ENCODE results near the gene TNFSF12. TPM values are rescaled to one million over a fixed set of nuclear protein-coding genes. Genes with fewer than 3 reads are reported as not detected.

The TNFSF12 gene
- polyA plus RNA-seq, 3 donors, result 37.7 to 98.3 (median 50.2) TPM

DNA sequence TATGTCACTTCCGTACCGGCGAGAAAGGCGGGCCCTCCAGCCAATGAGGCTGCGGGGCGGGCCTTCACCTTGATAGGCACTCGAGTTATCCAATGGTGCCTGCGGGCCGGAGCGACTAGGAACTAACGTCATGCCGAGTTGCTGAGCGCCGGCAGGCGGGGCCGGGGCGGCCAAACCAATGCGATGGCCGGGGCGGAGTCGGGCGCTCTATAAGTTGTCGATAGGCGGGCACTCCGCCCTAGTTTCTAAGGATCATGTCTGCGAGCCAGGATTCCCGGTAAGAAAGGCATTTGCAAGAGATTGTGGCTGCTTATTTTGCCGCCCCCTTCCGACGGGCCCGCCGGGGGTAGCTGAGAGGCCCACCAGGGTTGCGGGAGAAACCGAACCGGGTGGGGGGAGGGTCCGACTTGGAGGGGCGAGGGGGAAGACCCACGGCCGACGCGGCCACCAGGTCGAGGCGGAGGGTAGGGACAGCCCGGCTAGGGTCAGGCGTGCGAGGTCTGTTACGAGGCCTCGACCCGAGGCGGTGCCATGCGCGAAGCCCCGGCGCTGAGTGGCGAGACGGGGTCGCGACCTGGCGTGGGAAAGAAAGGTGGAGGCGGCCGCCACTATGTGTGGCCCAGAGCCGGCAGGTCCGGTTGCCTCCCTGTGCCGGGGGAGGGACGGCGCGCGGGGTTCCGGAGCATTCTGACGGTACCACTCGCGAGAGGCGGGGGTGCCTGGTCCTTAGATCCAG is 23.9 kb downstream of the TNFSF12 start:
- Histone ChIP-seq H3K79me2 (ENCODE audit: insufficient read depth, low read length) (peaks cover 90% of the 10 kb centered on the region), H3K4me1 (ENCODE audit: control insufficient read depth in 1 of 2, insufficient read depth in 2 of 2, low read length in 2 of 2) (peaks cover 48 to 52% of the 10 kb centered on the region in 2 donors), H3K9ac (ENCODE audit: insufficient read depth, low read length, poor library complexity, severe bottlenecking) (peak overlapping the region; percentile 99), H3K36me3 (replicated peaks in 1 of 2; ENCODE audit: control insufficient read depth in 1 of 2, insufficient read depth in 2 of 2, low read length in 2 of 2) (peaks cover 63 to 76% of the 10 kb centered on the region in 2 donors), H3K9me3 (replicated peaks in 1 of 2; ENCODE audit: control insufficient read depth in 1 of 2, insufficient read depth in 1 of 2, low read length in 2 of 2) (no peaks in the 10 kb centered on the region), H4K20me1 (ENCODE audit: insufficient read depth, low read length) (peaks cover 51% of the 10 kb centered on the region), H3K27ac (ENCODE audit: low read depth in 1 of 2, low read length in 2 of 2) (peak overlapping the region; percentile 99), H3K4me2 (replicated peaks; ENCODE audit: extremely low read depth, low read length, poor library complexity, severe bottlenecking) (peak overlapping the region; percentile 91), H2AFZ (ENCODE audit: insufficient read depth, low read depth, low read length, poor library complexity, severe bottlenecking) (no peak overlapping the region), H3K4me3 (replicated peaks in 1 of 3; ENCODE audit: low read depth in 2 of 3, low read length in 3 of 3) (peak overlapping the region; percentile 60 to 100 (median 95)), H3K27me3 (ENCODE audit: control insufficient read depth in 2 of 2, insufficient read depth in 2 of 2, low read length in 2 of 2) (no peaks in the 10 kb centered on the region)
- under 1% methylated on average over 71 of the region's 73 CpGs for WGBS (ENCODE audit: insufficient coverage)
- H3K36me3 Mint-ChIP-seq, result peaks cover 71 to 84% of the 10 kb centered on the region in 2 donors
- intact Hi-C loops (cut with micrococcal nuclease), result loop anchor here (2.0 to 10.0 kb wide), 4 partner anchors 16 to 248 kb away; partner anchors contain the start of genes NEURL4 (in 1 of the 2), POLR2A (in 1 of the 2), SLC35G6 (in 1 of the 2) and TP53 (in 1 of the 2)
- H3K9me3 Mint-ChIP-seq, result peaks cover 0 to 4% (median 0%) of the 10 kb centered on the region in 7 donors
- peaks cover 0 to 9% (median 2%) of the 10 kb centered on the region in 3 donors for H3K27me3 Mint-ChIP-seq (ENCODE audit: low read depth in 3 of 3)
- peak; percentile 99 to 100 (median 100) for DNase-seq
- H3K27ac Mint-ChIP-seq, result peak overlapping the region; percentile 98 to 100 (median 99)
- TF ChIP-seq, protein P1, sequence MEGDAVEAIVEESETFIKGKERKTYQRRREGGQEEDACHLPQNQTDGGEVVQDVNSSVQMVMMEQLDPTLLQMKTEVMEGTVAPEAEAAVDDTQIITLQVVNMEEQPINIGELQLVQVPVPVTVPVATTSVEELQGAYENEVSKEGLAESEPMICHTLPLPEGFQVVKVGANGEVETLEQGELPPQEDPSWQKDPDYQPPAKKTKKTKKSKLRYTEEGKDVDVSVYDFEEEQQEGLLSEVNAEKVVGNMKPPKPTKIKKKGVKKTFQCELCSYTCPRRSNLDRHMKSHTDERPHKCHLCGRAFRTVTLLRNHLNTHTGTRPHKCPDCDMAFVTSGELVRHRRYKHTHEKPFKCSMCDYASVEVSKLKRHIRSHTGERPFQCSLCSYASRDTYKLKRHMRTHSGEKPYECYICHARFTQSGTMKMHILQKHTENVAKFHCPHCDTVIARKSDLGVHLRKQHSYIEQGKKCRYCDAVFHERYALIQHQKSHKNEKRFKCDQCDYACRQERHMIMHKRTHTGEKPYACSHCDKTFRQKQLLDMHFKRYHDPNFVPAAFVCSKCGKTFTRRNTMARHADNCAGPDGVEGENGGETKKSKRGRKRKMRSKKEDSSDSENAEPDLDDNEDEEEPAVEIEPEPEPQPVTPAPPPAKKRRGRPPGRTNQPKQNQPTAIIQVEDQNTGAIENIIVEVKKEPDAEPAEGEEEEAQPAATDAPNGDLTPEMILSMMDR (IDR thresholded peaks at IDR 0.05), result no peak
- H3K4me1 Mint-ChIP-seq, result peaks cover 54% of the 10 kb centered on the region
- peak overlapping the region; percentile 97 to 98 for H3K4me3 Mint-ChIP-seq

DNA sequence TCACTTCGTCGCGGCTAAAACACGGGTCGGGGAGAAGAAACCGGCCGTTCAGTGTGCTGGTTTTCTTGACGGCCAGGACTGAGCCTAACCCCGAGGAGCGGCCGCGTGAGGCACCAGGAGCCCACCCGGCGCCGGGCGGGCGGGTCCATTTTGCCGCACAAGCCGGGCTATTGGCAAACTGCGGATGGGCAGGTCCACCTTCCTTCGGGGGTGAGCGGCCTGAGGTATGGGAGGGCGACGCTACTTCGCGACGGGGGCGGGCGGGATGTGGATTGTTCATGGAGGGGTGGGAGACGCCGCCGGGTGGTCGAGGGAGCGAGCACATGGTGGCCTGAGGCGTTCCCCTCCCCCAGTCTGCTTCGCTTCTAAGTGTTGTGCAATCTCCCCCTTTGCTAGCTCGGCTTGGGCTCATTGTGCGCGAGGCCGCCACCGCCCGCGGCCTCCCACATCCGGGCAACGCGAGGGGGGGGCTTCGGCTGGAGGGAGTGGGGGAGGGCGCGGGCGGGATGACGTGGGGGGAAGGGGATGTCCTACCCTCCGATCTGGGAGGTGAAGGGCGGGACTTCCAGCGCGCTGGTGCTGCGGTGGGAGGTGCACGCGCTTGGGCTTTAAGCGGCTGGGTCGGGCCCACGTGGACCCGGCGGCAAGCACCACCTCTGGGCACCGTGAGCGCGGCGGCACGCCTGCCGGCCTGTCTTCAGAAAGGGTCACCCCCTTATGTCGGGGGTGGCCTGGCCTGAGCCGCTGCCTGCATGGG is 24.6 kb downstream of the TNFSF12 start:
- intact Hi-C loops (cut with micrococcal nuclease), result loop anchor here (2.0 to 10.0 kb wide), 4 partner anchors 15 to 249 kb away; partner anchors contain the start of genes NEURL4 (in 1 of the 2), POLR2A (in 1 of the 2), SLC35G6 (in 1 of the 2) and TP53 (in 1 of the 2)
- 0% methylated on average over 60 of the region's 71 CpGs for WGBS (ENCODE audit: insufficient coverage)
- peak overlapping the region; percentile 97 to 98 for H3K4me3 Mint-ChIP-seq
- Histone ChIP-seq H2AFZ (ENCODE audit: insufficient read depth, low read depth, low read length, poor library complexity, severe bottlenecking) (no peak overlapping the region), H3K9ac (ENCODE audit: insufficient read depth, low read length, poor library complexity, severe bottlenecking) (peak overlapping the region; percentile 99), H3K27me3 (ENCODE audit: control insufficient read depth in 2 of 2, insufficient read depth in 2 of 2, low read length in 2 of 2) (no peaks in the 10 kb centered on the region), H3K9me3 (replicated peaks in 1 of 2; ENCODE audit: control insufficient read depth in 1 of 2, insufficient read depth in 1 of 2, low read length in 2 of 2) (no peaks in the 10 kb centered on the region), H3K4me1 (ENCODE audit: control insufficient read depth in 1 of 2, insufficient read depth in 2 of 2, low read length in 2 of 2) (peaks cover 55 to 60% of the 10 kb centered on the region in 2 donors), H4K20me1 (ENCODE audit: insufficient read depth, low read length) (peaks cover 59% of the 10 kb centered on the region), H3K36me3 (replicated peaks in 1 of 2; ENCODE audit: control insufficient read depth in 1 of 2, insufficient read depth in 2 of 2, low read length in 2 of 2) (peaks cover 69 to 77% of the 10 kb centered on the region in 2 donors), H3K27ac (ENCODE audit: low read depth in 1 of 2, low read length in 2 of 2) (peak overlapping the region; percentile 99), H3K4me2 (replicated peaks; ENCODE audit: extremely low read depth, low read length, poor library complexity, severe bottlenecking) (peak overlapping the region; percentile 91), H3K79me2 (ENCODE audit: insufficient read depth, low read length) (peaks cover 92% of the 10 kb centered on the region), H3K4me3 (replicated peaks in 1 of 3; ENCODE audit: low read depth in 2 of 3, low read length in 3 of 3) (peak overlapping the region; percentile 60 to 100 (median 95))
- peaks cover 77 to 86% of the 10 kb centered on the region in 2 donors for H3K36me3 Mint-ChIP-seq
- peaks cover 0 to 9% (median 2%) of the 10 kb centered on the region in 3 donors for H3K27me3 Mint-ChIP-seq (ENCODE audit: low read depth in 3 of 3)
- H3K27ac Mint-ChIP-seq, result peak overlapping the region; percentile 98 to 100 (median 99)
- DNase-seq, result peak; percentile 88 to 96 (median 94)
- peaks cover 61% of the 10 kb centered on the region for H3K4me1 Mint-ChIP-seq
- TF ChIP-seq, protein P1 (IDR thresholded peaks at IDR 0.05), result no peak
- H3K9me3 Mint-ChIP-seq, result peaks cover 0 to 4% (median 0%) of the 10 kb centered on the region in 7 donors
